BLaER1 treated with 17β-estradiol and CSF1 and Interleukin-3, amounts not matched to agents 10 nM and 100 nM (cell line): Measurements from ENCODE around the gene FSCN2.

Source experiments
- H3K27ac ChIP-seq, 11 experiments: shearing (Covaris generic); formaldehyde crosslinking; 2 replicates each; pipeline ENCODE4 v1.8.1; 2022
- H3K27me3 ChIP-seq, 11 experiments: shearing (Covaris generic); formaldehyde crosslinking; 2 replicates each; pipeline ENCODE4 v1.8.1; 2022
- H3K36me3 ChIP-seq, 11 experiments: shearing (Covaris generic); formaldehyde crosslinking; 2 replicates each; pipeline ENCODE4 v1.8.1; 2022
- H3K4me1 ChIP-seq, 10 experiments: shearing (Covaris generic); formaldehyde crosslinking; 2 replicates each; pipeline ENCODE4 v1.8.1; 2022
- H3K4me2 ChIP-seq, 11 experiments: shearing (Covaris generic); formaldehyde crosslinking; 2 replicates each; pipeline ENCODE4 v1.8.1; 2022
- H3K4me3 ChIP-seq, 10 experiments: shearing (Covaris generic); formaldehyde crosslinking; 2 replicates each; pipeline ENCODE4 v1.8.1; 2022
- H3K9ac ChIP-seq, 11 experiments: shearing (Covaris generic); formaldehyde crosslinking; 2 replicates each; pipeline ENCODE4 v1.8.1; 2022
- H3K9me3 ChIP-seq, 11 experiments: shearing (Covaris generic); formaldehyde crosslinking; replicated peaks in 1 of 11; 2 replicates each; pipeline ENCODE4 v1.8.1; 2022
- H4K20me1 ChIP-seq, 11 experiments: shearing (Covaris generic); formaldehyde crosslinking; 2 replicates each; pipeline ENCODE4 v1.8.1; 2022
- Cebpa-rat ChIP-seq, 11 experiments: shearing (Covaris generic); IDR thresholded peaks; 2 replicates each; pipeline ENCODE4 v1.8.1; 2022

FSCN2 gene

GRCh38 chr17:81509207-81509971 lies 18.8 kb upstream of the FSCN2 start:
- Histone ChIP-seq H3K36me3 (peaks cover 36 to 41% (median 39%) of the 10 kb centered on the region in 11 experiments), H3K27ac (peak overlapping the region in 9 of 11 experiments; percentile 7 to 100 (median 98); a peak in 16 of 22 replicates), H3K27me3 (no peaks in the 10 kb centered on the region), H3K4me2 (peak overlapping the region; percentile 86 to 100 (median 97)), H3K9me3 (peaks cover 0 to 25% (median 6%) of the 10 kb centered on the region in 11 experiments; a peak in 12 of 22 replicates), H3K4me1 (peaks cover 12 to 33% (median 21%) of the 10 kb centered on the region in 10 experiments), H3K4me3 (peak overlapping the region; percentile 83 to 100 (median 98)), H3K9ac (peak overlapping the region; percentile 82 to 100 (median 98)), H4K20me1 (peaks cover 52 to 77% (median 63%) of the 10 kb centered on the region in 11 experiments)
- no peak for TF ChIP-seq Cebpa-rat (IDR thresholded peaks at IDR 0.05)

GRCh38 chr17:81509972-81510784 lies 18.0 kb upstream of the FSCN2 start:
- H3K9ac ChIP-seq: peak overlapping the region; percentile 82 to 100 (median 98)
- no peaks in the 10 kb centered on the region for H3K27me3 ChIP-seq
- peak overlapping the region in 10 of 11 experiments; percentile 2 to 100 (median 98); a peak in 17 of 22 replicates for H3K27ac ChIP-seq
- no peak for TF ChIP-seq Cebpa-rat (IDR thresholded peaks at IDR 0.05)
- H3K9me3 ChIP-seq: peaks cover 0 to 25% (median 6%) of the 10 kb centered on the region in 11 experiments; a peak in 12 of 22 replicates
- peak overlapping the region; percentile 86 to 100 (median 97) for H3K4me2 ChIP-seq
- peaks cover 12 to 33% (median 21%) of the 10 kb centered on the region in 10 experiments for H3K4me1 ChIP-seq
- H3K4me3 ChIP-seq: peak overlapping the region; percentile 83 to 100 (median 98)
- H3K36me3 ChIP-seq: peaks cover 36 to 41% (median 39%) of the 10 kb centered on the region in 11 experiments
- peaks cover 52 to 74% (median 63%) of the 10 kb centered on the region in 11 experiments for H4K20me1 ChIP-seq

DNA sequence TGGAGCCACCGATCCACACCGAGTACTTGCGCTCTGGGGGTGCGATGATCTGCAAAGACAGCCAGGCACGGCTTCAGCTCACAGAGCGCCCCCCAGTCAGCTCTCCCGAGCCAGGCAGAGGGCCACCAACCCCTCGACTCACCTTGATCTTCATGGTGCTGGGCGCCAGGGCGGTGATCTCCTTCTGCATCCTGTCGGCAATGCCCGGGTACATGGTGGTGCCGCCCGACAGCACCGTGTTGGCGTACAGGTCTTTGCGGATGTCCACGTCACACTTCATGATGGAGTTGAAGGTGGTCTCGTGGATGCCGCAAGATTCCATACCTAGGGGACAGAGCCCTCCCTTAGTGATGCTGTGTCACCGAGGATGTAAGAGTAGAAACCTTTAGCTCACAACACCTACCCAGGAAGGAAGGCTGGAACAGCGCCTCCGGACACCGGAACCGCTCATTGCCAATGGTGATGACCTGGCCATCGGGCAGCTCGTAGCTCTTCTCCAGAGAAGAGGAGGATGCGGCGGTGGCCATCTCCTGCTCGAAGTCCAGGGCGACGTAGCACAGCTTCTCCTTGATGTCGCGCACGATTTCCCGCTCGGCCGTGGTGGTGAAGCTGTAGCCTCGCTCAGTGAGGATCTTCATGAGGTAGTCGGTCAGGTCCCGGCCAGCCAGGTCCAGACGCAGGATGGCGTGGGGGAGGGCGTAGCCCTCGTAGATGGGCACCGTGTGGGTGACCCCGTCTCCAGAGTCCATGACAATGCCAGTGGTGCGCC lies 17.2 kb upstream of the FSCN2 start:
- H4K20me1 ChIP-seq: peaks cover 52 to 71% (median 64%) of the 10 kb centered on the region in 11 experiments
- H3K36me3 ChIP-seq: peaks cover 36 to 41% (median 39%) of the 10 kb centered on the region in 11 experiments
- peak overlapping the region; percentile 83 to 100 (median 98) for H3K4me3 ChIP-seq
- no peaks in the 10 kb centered on the region for H3K27me3 ChIP-seq
- TF ChIP-seq Cebpa-rat (IDR thresholded peaks at IDR 0.05): no peak
- peaks cover 17 to 40% (median 27%) of the 10 kb centered on the region in 10 experiments for H3K4me1 ChIP-seq
- peak overlapping the region; percentile 86 to 100 (median 97) for H3K4me2 ChIP-seq
- peaks cover 0 to 25% (median 6%) of the 10 kb centered on the region in 11 experiments; a peak in 12 of 22 replicates for H3K9me3 ChIP-seq
- peak overlapping the region in 10 of 11 experiments; percentile 61 to 100 (median 98); a peak in 21 of 22 replicates for H3K27ac ChIP-seq
- peak overlapping the region; percentile 82 to 100 (median 98) for H3K9ac ChIP-seq

GRCh38 chr17:81511554-81511803 lies 16.7 kb upstream of the FSCN2 start:
- Histone ChIP-seq H3K9ac (peak overlapping the region; percentile 82 to 100 (median 98)), H3K27me3 (no peaks in the 10 kb centered on the region), H3K4me2 (peak overlapping the region; percentile 86 to 100 (median 97)), H3K36me3 (peaks cover 36 to 44% (median 39%) of the 10 kb centered on the region in 11 experiments), H3K4me1 (peaks cover 22 to 46% (median 32%) of the 10 kb centered on the region in 10 experiments), H3K27ac (peak overlapping the region in 10 of 11 experiments; percentile 61 to 100 (median 98); a peak in 21 of 22 replicates), H3K9me3 (peaks cover 0 to 25% (median 6%) of the 10 kb centered on the region in 11 experiments; a peak in 12 of 22 replicates), H3K4me3 (peak overlapping the region; percentile 83 to 100 (median 98)), H4K20me1 (peaks cover 52 to 73% (median 61%) of the 10 kb centered on the region in 11 experiments)
- TF ChIP-seq Cebpa-rat (IDR thresholded peaks at IDR 0.05): no peak

DNA sequence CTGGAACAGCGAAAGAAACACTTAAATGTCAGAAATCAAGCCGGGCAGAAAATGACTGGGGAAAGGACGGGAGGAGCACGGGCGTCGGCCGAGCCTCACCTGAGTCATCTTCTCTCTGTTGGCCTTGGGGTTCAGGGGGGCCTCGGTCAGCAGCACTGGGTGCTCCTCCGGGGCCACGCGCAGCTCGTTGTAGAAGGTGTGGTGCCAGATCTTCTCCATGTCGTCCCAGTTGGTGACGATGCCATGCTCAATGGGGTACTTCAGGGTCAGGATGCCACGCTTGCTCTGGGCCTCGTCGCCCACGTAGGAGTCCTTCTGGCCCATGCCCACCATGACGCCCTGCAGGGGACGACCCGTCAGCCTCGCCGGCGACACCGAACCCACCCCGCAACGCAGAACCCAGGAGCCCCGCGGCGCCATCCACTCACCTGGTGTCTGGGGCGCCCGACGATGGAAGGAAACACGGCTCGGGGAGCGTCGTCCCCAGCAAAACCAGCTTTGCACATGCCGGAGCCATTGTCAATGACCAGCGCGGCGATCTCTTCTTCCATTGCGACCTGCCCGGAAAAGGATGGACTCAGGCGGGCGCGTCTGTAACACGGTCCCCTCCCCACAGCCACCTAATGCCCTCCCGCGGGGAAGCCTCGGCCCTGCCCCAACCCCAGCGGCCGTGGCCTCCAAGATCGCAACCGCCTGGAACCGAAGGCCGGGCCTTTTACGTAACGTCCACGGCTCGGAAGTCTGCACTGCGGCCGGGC lies 16.2 kb upstream of the FSCN2 start:
- Histone ChIP-seq H3K4me2 (peak overlapping the region; percentile 86 to 100 (median 97)), H3K4me3 (peak overlapping the region; percentile 83 to 100 (median 98)), H3K4me1 (peaks cover 27 to 51% (median 35%) of the 10 kb centered on the region in 10 experiments), H3K9ac (peak overlapping the region; percentile 82 to 100 (median 98)), H3K9me3 (peaks cover 0 to 25% (median 6%) of the 10 kb centered on the region in 11 experiments; a peak in 12 of 22 replicates), H3K27me3 (no peaks in the 10 kb centered on the region), H4K20me1 (peaks cover 52 to 72% (median 56%) of the 10 kb centered on the region in 11 experiments), H3K36me3 (peaks cover 36 to 45% (median 39%) of the 10 kb centered on the region in 11 experiments), H3K27ac (peak overlapping the region; percentile 31 to 100 (median 98); a peak in 21 of 22 replicates)
- TF ChIP-seq Cebpa-rat (IDR thresholded peaks at IDR 0.05): no peak

DNA sequence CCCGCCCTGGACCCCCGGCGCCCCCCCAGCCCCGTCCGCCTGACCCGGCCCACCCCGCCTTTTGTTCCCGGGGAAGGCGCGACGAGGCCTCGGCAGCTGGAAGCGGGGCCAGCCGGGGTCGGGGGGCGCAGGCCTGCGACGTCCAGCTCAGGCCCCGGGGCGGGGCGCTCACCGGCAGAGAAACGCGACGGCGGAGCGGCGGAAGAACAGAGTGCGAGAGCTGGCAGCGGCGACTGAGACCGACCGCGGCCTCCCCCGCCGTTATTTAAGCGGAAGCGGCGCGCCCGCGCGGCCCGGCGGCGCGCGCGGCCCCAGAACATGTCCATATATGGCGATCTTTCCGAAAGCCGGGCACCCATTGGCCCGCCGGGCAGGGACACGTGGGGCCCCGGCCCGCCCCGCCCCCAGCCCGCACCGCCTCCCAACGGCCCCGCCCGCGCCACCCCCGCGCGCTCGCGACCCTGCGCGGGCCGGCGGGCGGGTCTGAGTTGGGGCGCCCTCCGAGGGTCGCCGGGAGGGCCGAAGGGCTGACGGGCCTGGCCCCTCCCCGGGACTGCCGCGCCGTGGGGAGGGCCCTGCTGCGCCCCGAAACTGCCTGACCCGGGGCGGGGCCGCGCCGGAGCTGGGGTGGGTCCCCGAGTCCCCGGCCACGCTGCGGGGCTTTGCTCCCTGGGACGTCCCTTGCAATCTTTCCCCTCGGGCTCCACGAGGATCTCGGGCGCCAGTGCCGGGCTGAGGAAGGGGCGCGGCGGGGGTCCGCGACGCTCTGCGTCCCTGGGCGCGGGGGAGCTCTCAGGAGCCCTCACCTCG lies 15.4 kb upstream of the FSCN2 start, which contains the start of gene ACTG1:
TSS of gene ACTG1 (minus strand) at position 238 of the 810 bp plus-strand sequence. CDS start 445 bp downstream, outside the sequence.
- TF ChIP-seq Cebpa-rat (IDR thresholded peaks at IDR 0.05): no peak
- peak within 1 kb of the TSS; percentile 87 to 100 (median 98) for H3K9ac ChIP-seq
- H3K9me3 ChIP-seq: peaks cover 0 to 25% (median 6%) of the 10 kb centered on the region in 11 experiments; a peak in 12 of 22 replicates
- H3K4me3 ChIP-seq: peak within 1 kb of the TSS; percentile 83 to 100 (median 98)
- peak within 1 kb of the TSS; percentile 99 to 100 (median 100) for H3K4me2 ChIP-seq
- peaks cover 46 to 65% (median 48%) of the 10 kb centered on the region in 11 experiments for H4K20me1 ChIP-seq
- H3K27ac ChIP-seq: peak within 1 kb of the TSS; percentile 82 to 100 (median 98)
- H3K27me3 ChIP-seq: no peaks in the 10 kb centered on the region
- H3K4me1 ChIP-seq: peaks cover 34 to 54% (median 40%) of the 10 kb centered on the region in 10 experiments
- peaks cover 36 to 45% (median 39%) of the 10 kb centered on the region in 11 experiments for H3K36me3 ChIP-seq

GRCh38 chr17:81513372-81513752 lies 14.8 kb upstream of the FSCN2 start:
- TF ChIP-seq Cebpa-rat (IDR thresholded peaks at IDR 0.05): no peak
- Histone ChIP-seq H4K20me1 (peaks cover 40 to 65% (median 46%) of the 10 kb centered on the region in 11 experiments), H3K9me3 (peaks cover 0 to 25% (median 6%) of the 10 kb centered on the region in 11 experiments; a peak in 12 of 22 replicates), H3K27me3 (no peaks in the 10 kb centered on the region), H3K9ac (peak overlapping the region; percentile 87 to 100 (median 98)), H3K4me3 (peak overlapping the region; percentile 83 to 100 (median 98)), H3K4me2 (peak overlapping the region; percentile 97 to 100 (median 100)), H3K27ac (peak overlapping the region; percentile 82 to 100 (median 98)), H3K4me1 (peaks cover 40 to 59% (median 42%) of the 10 kb centered on the region in 10 experiments), H3K36me3 (peaks cover 36 to 45% (median 39%) of the 10 kb centered on the region in 11 experiments)
